Right lobe of liver (tissue), 6 donors: ENCODE measurements around the gene OLFM2. TPM values are rescaled to one million over a fixed set of nuclear protein-coding genes. Genes with fewer than 3 reads are reported as not detected.
A peak's percentile ranks its signal among the peaks of the same experiment; 100 is the strongest.

ENCODE experiments used
- ATAC-seq, 4 donors: fragments of 200-7000 bp; cut with Tn5 transposase; one replicate each; pipeline ENCODE4 v1.9.1; 2020; ENCODE audit warnings: mild to moderate bottlenecking in 4 of 4, moderate library complexity in 4 of 4
- DNase-seq, 3 donors: peaks; one replicate each; pipeline ENCODE4 v3.0.0-alpha.2; 2020
- H3K27ac ChIP-seq, 3 donors: fragments of 200-600 bp; one replicate each; pipeline ENCODE4 v1.8.0; 2022
- H3K27me3 ChIP-seq, 2 donors: fragments of 200-600 bp; one replicate each; pipeline ENCODE4 v1.8.0; 2022
- H3K36me3 ChIP-seq, 4 donors: fragments of 200-600 bp; sonication (generic) in 1 of 4; one replicate each; pipeline versions ENCODE4 v1.5.1 to v1.8.0; 2017 to 2022; ENCODE audit warnings: control low read depth in 1 of 4
- H3K4me1 ChIP-seq, 4 donors: fragments of 200-600 bp; sonication (generic) in 1 of 4; one replicate each; pipeline versions ENCODE4 v1.5.1 to v1.8.0; 2017 to 2022; ENCODE audit warnings: control low read depth in 1 of 4
- H3K4me3 ChIP-seq, 3 donors: fragments of 200-600 bp; one replicate each; pipeline ENCODE4 v1.8.0; 2022
- H3K9me3 ChIP-seq, 4 donors: fragments of 200-600 bp; sonication (generic) in 1 of 4; one replicate each; pipeline versions ENCODE4 v1.5.1 to v1.8.0; 2017 to 2022; ENCODE audit warnings: control low read depth in 1 of 4
- POLR2A ChIP-seq: fragments of 450-650 bp; IDR thresholded peaks from one replicate; pipeline ENCODE4 v1.6.1; 2017; ENCODE audit warnings: antibody characterized with exemption, mild to moderate bottlenecking
- WGBS: methylation state at CpG from one replicate; pipeline ENCODE4 v1.1.6; 2018; ENCODE audit warnings: low coverage, low lambda C conversion rate; ENCODE audit not compliant: insufficient coverage; ENCODE audit errors: missing lambda C conversion rate; 5-methylcytosine and 5-hydroxymethylcytosine counted together
- intact Hi-C, 2 donors: fragments of 100-400 bp; cut with DNase I; formaldehyde crosslinking; loops; one replicate each; pipeline versions ENCODE4 v1.11.2 to v1.14.1; 2022
- total RNA-seq, 6 experiments: library from RNA; depleted of rRNA in 2 of 6; stranded (reverse); fragments of >200 nt in 2 of 6; fragmentation: NEBNext Ultra II Directional in 3 of 6; extraction: Animal tissue kit (Norgen Biotek cat#: 25700) in 3 of 6; gene quantifications; one replicate each; pipeline versions ENCODE4 v1.1.0 to v1.2.4, GENCODE V29; 2016 to 2023
- TF ChIP-seq, protein P1 (sequence below), 4 donors: fragments of 200-600 bp in 3 of 4; fragments of 450-650 bp in 1 of 4; IDR thresholded peaks; one replicate each; pipeline versions ENCODE4 v1.5.1 to v1.8.0; 2016 to 2022; ENCODE audit warnings: antibody characterized with exemption in 4 of 4, mild to moderate bottlenecking in 2 of 4
- donor health status: DM: no; HTN: yes; CAD: no.
- donor health status: DM: no; HTN: no; CAD: no.
- donor health status: DM: no; HTN: no; CAD: no.
- donor health status: DM: no; HTN: yes; CAD: no.
- donor health status: DM: no; HTN: yes; CAD: no.

OLFM2 gene
- total RNA-seq, 6 experiments from 2014 or later: 3.8 to 72.5 (median 31.8) TPM

DNA sequence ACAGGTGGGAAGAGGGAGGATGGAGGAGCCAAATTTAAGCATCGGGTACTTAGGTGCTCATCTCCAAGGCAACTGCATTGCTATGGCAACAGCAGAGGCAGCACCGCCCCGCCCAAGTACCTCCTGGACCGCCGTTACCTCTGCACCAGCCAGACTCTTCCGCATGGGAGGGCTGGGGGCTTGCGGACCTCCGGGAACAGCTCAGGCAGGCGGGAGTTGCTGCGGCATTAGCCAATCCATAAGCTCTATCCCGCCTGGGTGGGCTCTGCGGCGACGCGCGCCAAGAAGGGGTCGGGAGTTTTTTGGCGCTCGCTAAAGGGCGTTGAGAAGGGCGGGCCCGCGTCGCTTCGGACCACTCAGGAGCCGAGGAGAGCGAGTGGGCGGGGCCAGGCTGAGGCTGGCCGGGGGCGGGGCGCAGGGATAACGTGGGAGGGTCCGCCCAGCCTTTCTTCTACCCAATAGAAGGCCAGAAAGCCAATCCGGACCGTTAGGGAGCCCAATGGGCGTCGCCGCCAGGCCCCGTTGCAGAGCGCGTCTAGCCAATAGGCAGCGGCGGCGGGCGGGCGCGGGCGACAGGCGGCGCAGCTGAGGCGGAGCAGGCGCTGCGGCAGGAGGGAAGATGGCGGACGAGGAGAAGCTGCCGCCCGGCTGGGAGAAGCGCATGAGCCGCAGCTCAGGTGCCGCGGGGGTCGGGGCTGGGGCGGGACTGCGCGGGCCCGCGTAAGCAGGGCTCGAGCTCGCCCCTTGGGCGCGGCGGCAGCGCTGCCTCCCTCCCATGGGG is 101.4 kb downstream of the OLFM2 start, which contains the start of gene PIN1:
TSS of gene PIN1 (plus strand) at position 593 of the 781 bp plus-strand sequence. CDS start at position 620, 27 bp downstream.
- 0% methylated on average over 2 of the region's 73 CpGs for WGBS
- Histone ChIP-seq H3K9me3 (no peaks in the 10 kb centered on the region), H3K36me3 (peaks cover 0 to 14% (median 0%) of the 10 kb centered on the region in 4 donors), H3K4me3 (peak within 1 kb of the TSS; percentile 77 to 97 (median 88)), H3K27ac (peak within 1 kb of the TSS in 2 of 3 donors; percentile 16 to 41), H3K27me3 (no peaks in the 10 kb centered on the region), H3K4me1 (peaks cover 0 to 21% (median 5%) of the 10 kb centered on the region in 4 donors)
- intact Hi-C loops: no loop called here
- DNase-seq (peak; percentile 99), ATAC-seq (peak; percentile 98 to 99 (median 99))
- peak; percentile 23 for TF ChIP-seq POLR2A
- TF ChIP-seq, protein P1, sequence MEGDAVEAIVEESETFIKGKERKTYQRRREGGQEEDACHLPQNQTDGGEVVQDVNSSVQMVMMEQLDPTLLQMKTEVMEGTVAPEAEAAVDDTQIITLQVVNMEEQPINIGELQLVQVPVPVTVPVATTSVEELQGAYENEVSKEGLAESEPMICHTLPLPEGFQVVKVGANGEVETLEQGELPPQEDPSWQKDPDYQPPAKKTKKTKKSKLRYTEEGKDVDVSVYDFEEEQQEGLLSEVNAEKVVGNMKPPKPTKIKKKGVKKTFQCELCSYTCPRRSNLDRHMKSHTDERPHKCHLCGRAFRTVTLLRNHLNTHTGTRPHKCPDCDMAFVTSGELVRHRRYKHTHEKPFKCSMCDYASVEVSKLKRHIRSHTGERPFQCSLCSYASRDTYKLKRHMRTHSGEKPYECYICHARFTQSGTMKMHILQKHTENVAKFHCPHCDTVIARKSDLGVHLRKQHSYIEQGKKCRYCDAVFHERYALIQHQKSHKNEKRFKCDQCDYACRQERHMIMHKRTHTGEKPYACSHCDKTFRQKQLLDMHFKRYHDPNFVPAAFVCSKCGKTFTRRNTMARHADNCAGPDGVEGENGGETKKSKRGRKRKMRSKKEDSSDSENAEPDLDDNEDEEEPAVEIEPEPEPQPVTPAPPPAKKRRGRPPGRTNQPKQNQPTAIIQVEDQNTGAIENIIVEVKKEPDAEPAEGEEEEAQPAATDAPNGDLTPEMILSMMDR (IDR thresholded peaks at IDR 0.05): peak; percentile 44 to 82 (median 78)

DNA sequence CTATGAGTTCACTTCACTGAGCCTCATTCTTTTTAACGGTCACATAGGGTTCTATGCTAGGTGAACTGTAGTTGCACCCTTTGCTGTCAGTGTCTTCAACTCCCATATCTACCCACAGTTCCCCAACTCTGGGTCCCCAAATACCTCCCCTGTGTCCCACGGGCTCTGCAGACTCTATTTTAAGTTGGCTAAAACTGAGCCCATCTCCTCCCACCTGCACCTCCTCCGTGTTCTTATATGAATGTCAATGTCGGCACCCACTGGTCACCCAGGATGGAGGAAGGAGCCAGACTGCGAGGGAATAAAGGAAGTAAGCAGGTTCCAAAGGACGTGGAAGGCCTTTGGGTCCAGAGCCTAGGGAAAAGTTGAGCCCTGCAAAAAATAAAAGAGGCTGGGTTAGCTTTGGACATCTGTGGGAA is 102.0 kb downstream of the OLFM2 start:
- 66% methylated on average over 6 of the region's 6 CpGs for WGBS
- DNase-seq (no peak), ATAC-seq (no peak)
- TF ChIP-seq, protein P1 (IDR thresholded peaks at IDR 0.05): no peak
- no peak for TF ChIP-seq POLR2A
- H3K4me3 ChIP-seq: peak overlapping the region; percentile 77 to 97 (median 88)
- intact Hi-C loops: no loop called here
- no peaks in the 10 kb centered on the region for H3K9me3 ChIP-seq
- no peaks in the 10 kb centered on the region for H3K27me3 ChIP-seq
- peaks cover 0 to 17% (median 0%) of the 10 kb centered on the region in 4 donors for H3K36me3 ChIP-seq
- peaks cover 0 to 17% (median 2%) of the 10 kb centered on the region in 4 donors for H3K4me1 ChIP-seq
- H3K27ac ChIP-seq: no peak overlapping the region

DNA sequence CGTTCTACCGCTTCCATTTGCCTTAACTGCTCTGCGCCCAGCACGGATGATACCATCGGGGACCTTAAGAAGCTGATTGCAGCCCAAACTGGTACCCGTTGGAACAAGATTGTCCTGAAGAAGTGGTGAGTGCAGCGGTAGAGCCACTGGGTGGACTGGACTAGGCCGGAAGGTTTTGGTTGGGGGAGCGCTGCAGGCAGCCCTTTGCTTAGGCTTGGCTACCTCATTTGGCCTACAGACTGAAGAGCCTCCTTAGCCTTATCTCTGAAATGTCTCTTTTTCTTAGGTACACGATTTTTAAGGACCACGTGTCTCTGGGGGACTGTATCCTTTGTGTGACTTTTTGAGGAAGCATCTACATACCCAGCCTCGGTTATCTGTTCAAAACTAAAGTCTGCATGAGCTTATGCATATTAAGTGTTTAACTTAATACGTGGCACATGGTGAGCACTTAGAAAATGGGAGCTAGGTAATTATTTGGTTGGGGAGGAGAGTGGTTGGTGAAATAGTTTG is 107.7 kb downstream of the OLFM2 start:
- ATAC-seq (no peak), DNase-seq (no peak)
- Histone ChIP-seq H3K4me3 (peak overlapping the region; percentile 80 to 91 (median 83)), H3K4me1 (peaks cover 0 to 22% (median 5%) of the 10 kb centered on the region in 4 donors), H3K36me3 (peaks cover 0 to 11% (median 0%) of the 10 kb centered on the region in 4 donors), H3K9me3 (no peaks in the 10 kb centered on the region), H3K27me3 (no peaks in the 10 kb centered on the region), H3K27ac (no peak overlapping the region)
- intact Hi-C loops: no loop called here
- TF ChIP-seq, protein P1 (IDR thresholded peaks at IDR 0.05): no peak
- no peak for TF ChIP-seq POLR2A
- WGBS: 42% methylated on average over 11 of the region's 13 CpGs

DNA sequence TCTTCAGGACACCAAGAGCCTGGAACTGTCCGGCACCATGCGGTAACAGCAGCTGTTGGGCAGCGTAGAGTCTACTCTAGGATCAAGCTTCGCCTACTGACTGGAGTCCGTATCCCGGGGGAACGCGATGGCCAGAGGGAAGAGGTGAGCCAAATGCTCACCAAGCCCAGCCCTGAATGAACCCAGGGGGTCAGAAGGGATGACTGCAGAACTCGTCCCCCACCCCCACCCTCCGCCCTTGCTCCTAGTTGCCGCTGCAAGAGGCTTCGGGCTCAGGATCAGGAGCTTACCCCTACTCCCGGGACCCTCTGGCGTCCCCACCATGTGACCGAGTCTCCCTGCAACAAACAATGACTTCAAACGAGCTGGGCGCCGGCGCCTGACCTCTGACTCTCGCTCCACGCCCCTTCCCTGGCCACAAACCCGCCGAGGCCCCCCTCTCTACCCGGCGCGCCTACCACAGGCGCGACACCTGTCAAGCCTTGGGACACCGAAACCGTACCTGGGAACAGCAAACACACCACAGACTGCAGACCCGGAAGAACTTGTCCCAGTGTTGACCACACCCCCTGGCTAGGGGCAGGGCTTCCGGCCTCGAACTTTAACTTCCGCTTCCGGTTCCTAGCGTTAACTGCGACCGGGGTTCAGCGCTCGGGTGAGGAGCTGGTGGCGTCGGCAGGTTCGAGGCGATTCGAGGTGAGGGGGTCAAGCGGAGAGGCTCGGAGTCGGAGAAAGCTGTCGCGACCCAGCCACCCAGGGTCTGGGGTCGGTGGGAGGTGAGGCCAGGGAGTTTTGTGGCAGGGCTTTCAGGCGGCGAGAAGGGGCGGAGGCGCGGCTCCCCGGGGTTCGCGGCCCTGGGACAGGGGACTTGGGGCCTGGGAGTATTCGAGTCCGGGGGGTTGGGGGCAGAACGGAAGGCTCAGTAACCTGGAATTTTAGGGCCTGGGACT is 108.8 kb downstream of the OLFM2 start, which contains the start of gene UBL5:
TSS of gene UBL5 (plus strand) at position 630 of the 950 bp plus-strand sequence. CDS start 420 bp downstream, outside the sequence.
- intact Hi-C loops: no loop called here
- H3K27me3 ChIP-seq: no peaks in the 10 kb centered on the region
- ATAC-seq: peak; percentile 96 to 99 (median 98)
- H3K4me1 ChIP-seq: peaks cover 0 to 22% (median 5%) of the 10 kb centered on the region in 4 donors
- no peaks in the 10 kb centered on the region for H3K9me3 ChIP-seq
- DNase-seq: peak; percentile 87 to 92 (median 89)
- peak within 1 kb of the TSS; percentile 80 to 91 (median 83) for H3K4me3 ChIP-seq
- H3K36me3 ChIP-seq: peaks cover 0 to 11% (median 0%) of the 10 kb centered on the region in 4 donors
- 0% methylated on average over 17 of the region's 62 CpGs for WGBS
- TF ChIP-seq, protein P1 (IDR thresholded peaks at IDR 0.05): no peak
- TF ChIP-seq POLR2A: peak; percentile 68
- H3K27ac ChIP-seq: peak within 1 kb of the TSS; percentile 26 to 65 (median 53)
